RPMI7951 (cell line): ENCODE results near the gene KTN1. TPM values are rescaled to one million over a fixed set of nuclear protein-coding genes. Genes with fewer than 3 reads are reported as not detected.

ENCODE experiments used
- DNase-seq: peaks from one replicate; pipeline ENCODE4 v3.0.0-alpha.2; 2012; ENCODE audit warnings: low read depth
- total RNA-seq: library from RNA; depleted of rRNA; stranded (reverse); fragments of >200 nt; shearing (Covaris generic); gene quantifications from 2 replicates; pipeline ENCODE4 v1.2.3, GENCODE V29; 2014; rRNA removed

KTN1 gene
- total RNA-seq, 1 experiment from 2014 or later: 129 TPM

DNA sequence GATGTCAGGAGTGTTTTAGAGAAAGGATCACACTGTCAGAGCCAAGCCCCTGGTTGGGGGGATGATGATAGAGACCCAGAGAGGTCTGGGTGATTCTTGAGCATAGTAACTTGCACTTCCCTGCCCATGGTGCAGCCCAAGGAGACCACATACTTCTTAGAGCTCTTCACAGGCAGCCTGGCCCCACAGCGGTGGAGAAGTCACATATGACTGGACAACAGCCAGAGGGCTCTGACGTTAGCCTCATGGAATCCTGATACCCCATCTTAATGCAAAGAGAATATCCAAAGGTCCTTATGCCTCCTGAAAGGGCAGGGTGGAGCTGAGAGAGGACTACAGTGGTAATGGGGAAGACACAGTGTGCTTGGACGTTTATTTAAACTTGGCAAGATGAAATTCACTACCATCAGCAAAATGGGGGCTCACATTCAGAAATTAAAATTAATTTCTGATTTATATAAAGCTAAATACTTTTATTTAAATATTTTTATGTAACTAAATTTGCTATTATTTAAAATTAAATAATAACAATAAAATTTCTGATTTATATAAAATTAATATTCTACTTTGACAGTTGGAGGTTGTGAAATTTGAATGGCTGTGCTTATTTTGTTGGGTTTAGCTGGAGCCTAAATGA is 131.3 kb downstream of the KTN1 start:
- peak; percentile 72 for DNase-seq

- no peak for DNase-seq
Measured at GRCh38 chr14:55712491-55712890, 132.5 kb downstream of the KTN1 start.

DNA sequence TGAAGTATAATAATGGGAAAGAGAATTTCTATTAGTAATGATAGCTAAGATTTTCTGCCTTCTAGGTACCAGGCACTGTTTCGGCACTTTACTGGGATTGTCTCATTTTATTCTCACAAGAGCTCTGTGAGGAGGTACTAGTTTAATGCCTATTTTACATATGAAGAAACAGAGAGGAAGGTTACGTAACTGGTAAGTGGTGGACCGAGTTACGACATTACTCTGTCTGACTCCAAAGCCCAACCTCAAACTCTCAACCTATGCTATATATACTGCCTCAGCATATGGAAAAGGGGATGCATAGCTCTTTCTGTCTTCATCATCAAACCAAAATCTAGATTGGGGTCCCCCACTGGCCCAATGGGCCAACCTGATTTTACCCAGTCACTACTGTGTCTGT is 133.5 kb downstream of the KTN1 start:
- DNase-seq: no peak

DNA sequence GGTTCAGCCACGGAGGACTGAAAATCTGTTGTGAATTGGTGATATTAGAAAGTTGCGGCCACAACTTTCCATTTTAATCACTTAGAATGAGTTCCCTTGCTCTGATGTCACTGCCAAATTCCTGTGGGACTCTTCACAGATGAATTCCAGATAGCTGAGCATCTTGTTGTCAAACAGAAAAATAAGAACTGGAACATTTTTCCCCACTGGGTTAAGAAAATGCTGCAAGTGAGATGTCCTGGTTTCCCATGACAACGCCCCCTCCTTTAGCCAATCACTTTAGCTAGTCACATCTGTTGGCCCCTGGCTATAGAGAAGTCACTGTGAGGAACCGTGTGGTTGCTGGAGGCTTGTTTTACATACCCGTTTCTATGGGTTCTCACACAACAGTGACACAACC is 135.9 kb downstream of the KTN1 start:
- DNase-seq: peak; percentile 85

DNA sequence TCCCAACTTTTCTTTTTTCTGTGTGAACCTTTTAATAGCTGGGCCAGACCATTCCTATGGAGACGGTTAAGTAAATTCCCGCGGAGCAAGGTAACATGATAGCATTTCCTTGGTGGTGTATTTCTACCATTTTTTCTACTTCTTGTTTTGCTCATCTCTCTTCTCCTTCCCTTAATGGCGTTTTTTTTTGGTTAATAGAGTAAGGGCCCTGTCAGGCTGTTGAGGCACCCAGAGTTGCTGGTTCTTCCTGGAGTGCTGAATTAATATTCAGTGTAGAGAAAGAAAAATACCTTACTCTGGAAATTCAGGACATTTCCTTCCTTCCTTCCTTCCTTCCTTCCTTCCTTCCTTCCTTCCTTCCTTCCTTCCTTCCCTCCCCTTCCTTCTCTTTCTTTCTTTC is 137.6 kb downstream of the KTN1 start:
- DNase-seq: no peak

GRCh38 chr14:55718551-55718950 is 138.5 kb downstream of the KTN1 start:
- no peak for DNase-seq

GRCh38 chr14:55720796-55721195 is 140.8 kb downstream of the KTN1 start:
- DNase-seq: no peak

DNA sequence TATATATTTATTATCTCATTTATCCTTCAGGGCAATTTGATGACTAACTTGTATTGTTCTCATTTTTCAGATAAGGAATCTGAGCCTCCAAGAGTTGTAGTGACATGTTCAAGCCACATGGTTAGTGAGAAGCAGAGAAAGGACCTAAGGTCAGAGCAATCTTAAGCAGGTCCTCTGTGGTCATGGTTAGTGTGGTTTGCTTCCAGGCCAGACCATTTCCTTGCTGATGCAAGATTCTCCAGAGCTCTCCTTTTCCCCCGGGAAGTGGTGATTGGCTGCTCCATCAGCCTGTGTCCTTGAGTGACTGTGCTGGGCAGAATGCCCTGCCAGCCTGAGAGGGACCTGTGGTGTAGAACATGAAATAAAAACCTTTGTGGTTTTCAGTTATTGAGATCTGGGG is 141.3 kb downstream of the KTN1 start:
- peak; percentile 93 for DNase-seq

DNA sequence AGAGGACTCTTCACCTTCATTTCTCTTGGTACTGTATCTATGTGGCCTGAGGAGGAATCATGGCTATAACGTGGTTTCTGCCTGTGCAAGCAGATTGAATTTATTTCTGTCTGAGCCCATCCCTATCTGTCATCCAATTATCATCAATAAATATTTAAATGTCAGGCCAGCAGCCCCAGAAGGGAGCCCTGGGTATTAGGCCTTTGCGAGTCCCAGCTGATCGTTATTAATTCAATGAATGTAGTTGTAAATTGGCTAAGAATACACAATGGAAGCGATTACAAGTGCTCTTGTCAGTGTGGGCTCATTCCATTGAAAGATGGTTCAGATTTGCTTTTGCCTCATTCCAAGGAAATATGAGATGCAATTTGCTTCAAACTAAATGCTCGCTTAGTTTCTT is 142.0 kb downstream of the KTN1 start:
- DNase-seq: no peak

- no peak for DNase-seq
Measured at GRCh38 chr14:55724736-55725135, 144.7 kb downstream of the KTN1 start.

DNA sequence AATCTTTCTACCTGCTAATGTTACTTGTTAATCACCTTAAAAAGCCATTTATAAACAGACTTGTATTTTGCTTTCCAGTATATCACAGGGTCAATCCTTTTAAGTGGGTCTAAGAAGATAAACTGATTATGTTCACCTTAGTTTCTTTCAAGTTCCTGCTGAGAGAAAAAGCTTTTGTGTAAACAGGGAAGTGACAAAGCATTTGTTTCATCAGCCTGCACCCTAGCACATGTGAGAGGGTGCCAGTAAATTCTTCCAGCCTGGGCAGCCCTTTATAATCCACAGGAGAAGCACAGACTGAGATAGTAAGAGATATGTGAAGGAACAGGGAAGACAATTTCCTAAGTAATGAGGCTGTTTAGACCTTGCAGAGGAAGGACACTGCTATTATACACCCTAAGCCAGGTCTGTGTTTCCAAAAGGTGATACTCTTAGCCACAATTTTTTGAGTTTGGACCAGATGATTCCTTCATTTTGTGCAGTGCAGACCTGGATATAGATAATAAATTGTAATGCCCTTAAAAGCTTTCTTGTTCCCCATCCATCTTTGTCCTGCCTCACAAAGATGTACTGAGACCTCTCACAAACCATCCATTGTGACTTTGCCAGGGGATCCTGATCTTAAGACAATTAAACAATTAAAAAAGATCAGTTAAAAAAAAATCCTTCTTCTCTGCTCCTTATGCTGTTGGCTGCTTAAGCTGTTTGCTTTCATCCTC is 150.7 kb downstream of the KTN1 start:
- DNase-seq: no peak

- DNase-seq: no peak
Measured at GRCh38 chr14:55731311-55731872, 151.4 kb downstream of the KTN1 start.

- peak; percentile 4 for DNase-seq
Measured at GRCh38 chr14:55731881-55732498, 152.0 kb downstream of the KTN1 start.

- no peak for DNase-seq
Measured at GRCh38 chr14:55733599-55733998, 153.6 kb downstream of the KTN1 start.

Other genes starting within 250 kb of the KTN1 start
- gene ATG14, start 168.4 kb upstream of the KTN1 start, total RNA-seq: 4.1 and 6.8 TPM in 2 replicates
- not detected in 2 replicates for gene TBPL2, start 139.6 kb upstream of the KTN1 start, total RNA-seq